ENCODE measurements around the gene PRDM11.
A peak's percentile ranks its signal among the peaks of the same experiment; 100 is the strongest.

PRDM11 gene

GRCh38 chr11:45147017-45147728 is 734 bp downstream of the PRDM11 start:
- Mint-ChIP-seq H3K9me3 (no peaks in the 10 kb centered on the region), H3K4me1 (ENCODE audit: low read depth) (peaks cover 15% of the 10 kb centered on the region), H3K4me3 (peak overlapping the region; percentile 81), H3K27ac (peak overlapping the region; percentile 1), H3K36me3 (ENCODE audit: low read depth) (peaks cover 3% of the 10 kb centered on the region), H3K27me3 (ENCODE audit: low read depth) (peaks cover 40% of the 10 kb centered on the region)

- peak overlapping the region; percentile 1 for H3K27ac Mint-ChIP-seq
- peaks cover 3% of the 10 kb centered on the region for H3K36me3 Mint-ChIP-seq (ENCODE audit: low read depth)
- H3K4me1 Mint-ChIP-seq (ENCODE audit: low read depth): peaks cover 14% of the 10 kb centered on the region
- peaks cover 32% of the 10 kb centered on the region for H3K27me3 Mint-ChIP-seq (ENCODE audit: low read depth)
- peak overlapping the region; percentile 81 for H3K4me3 Mint-ChIP-seq
- H3K9me3 Mint-ChIP-seq: no peaks in the 10 kb centered on the region
Observed at GRCh38 chr11:45147891-45148675, 1.6 kb downstream of the PRDM11 start.

GRCh38 chr11:45149483-45150056 is 3.1 kb downstream of the PRDM11 start:
- peaks cover 1% of the 10 kb centered on the region for H3K36me3 Mint-ChIP-seq (ENCODE audit: low read depth)
- no peak overlapping the region for H3K4me3 Mint-ChIP-seq
- peaks cover 19% of the 10 kb centered on the region for H3K27me3 Mint-ChIP-seq (ENCODE audit: low read depth)
- H3K9me3 Mint-ChIP-seq: no peaks in the 10 kb centered on the region
- H3K4me1 Mint-ChIP-seq (ENCODE audit: low read depth): peaks cover 14% of the 10 kb centered on the region
- H3K27ac Mint-ChIP-seq: no peak overlapping the region

GRCh38 chr11:45150301-45150700 is 3.9 kb downstream of the PRDM11 start:
- Mint-ChIP-seq H3K4me3 (no peak overlapping the region), H3K36me3 (ENCODE audit: low read depth) (no peaks in the 10 kb centered on the region), H3K9me3 (no peaks in the 10 kb centered on the region), H3K27me3 (ENCODE audit: low read depth) (peaks cover 12% of the 10 kb centered on the region), H3K4me1 (ENCODE audit: low read depth) (peaks cover 14% of the 10 kb centered on the region), H3K27ac (no peak overlapping the region)

- Mint-ChIP-seq H3K4me1 (ENCODE audit: low read depth) (peaks cover 9% of the 10 kb centered on the region), H3K27me3 (ENCODE audit: low read depth) (peaks cover 5% of the 10 kb centered on the region), H3K4me3 (no peak overlapping the region)
Observed at GRCh38 chr11:45150943-45151342, 4.5 kb downstream of the PRDM11 start.

GRCh38 chr11:45151362-45151982 is 5.0 kb downstream of the PRDM11 start:
- Mint-ChIP-seq H3K27me3 (ENCODE audit: low read depth) (peaks cover under 1% of the 10 kb centered on the region), H3K36me3 (ENCODE audit: low read depth) (no peaks in the 10 kb centered on the region), H3K27ac (no peak overlapping the region), H3K9me3 (no peaks in the 10 kb centered on the region), H3K4me1 (ENCODE audit: low read depth) (peaks cover 5% of the 10 kb centered on the region), H3K4me3 (no peak overlapping the region)

More at GRCh38 chr11:45150943-45151342, 4.5 kb downstream of the PRDM11 start:
- H3K9me3 Mint-ChIP-seq: no peaks in the 10 kb centered on the region
- no peaks in the 10 kb centered on the region for H3K36me3 Mint-ChIP-seq (ENCODE audit: low read depth)
- no peak overlapping the region for H3K27ac Mint-ChIP-seq

GRCh38 chr11:45152740-45153595 is 6.5 kb downstream of the PRDM11 start:
- no peaks in the 10 kb centered on the region for H3K9me3 Mint-ChIP-seq
- H3K36me3 Mint-ChIP-seq (ENCODE audit: low read depth): no peaks in the 10 kb centered on the region
- H3K27me3 Mint-ChIP-seq (ENCODE audit: low read depth): no peaks in the 10 kb centered on the region
- no peak overlapping the region for H3K4me3 Mint-ChIP-seq
- no peaks in the 10 kb centered on the region for H3K4me1 Mint-ChIP-seq (ENCODE audit: low read depth)
- H3K27ac Mint-ChIP-seq: no peak overlapping the region

- no peaks in the 10 kb centered on the region for H3K27me3 Mint-ChIP-seq (ENCODE audit: low read depth)
- H3K27ac Mint-ChIP-seq: no peak overlapping the region
- no peaks in the 10 kb centered on the region for H3K36me3 Mint-ChIP-seq (ENCODE audit: low read depth)
- H3K4me1 Mint-ChIP-seq (ENCODE audit: low read depth): no peaks in the 10 kb centered on the region
- H3K9me3 Mint-ChIP-seq: no peaks in the 10 kb centered on the region
- no peak overlapping the region for H3K4me3 Mint-ChIP-seq
Observed at GRCh38 chr11:45154276-45154675, 7.8 kb downstream of the PRDM11 start.

- Mint-ChIP-seq H3K4me3 (no peak overlapping the region), H3K9me3 (no peaks in the 10 kb centered on the region), H3K27ac (no peak overlapping the region), H3K4me1 (ENCODE audit: low read depth) (no peaks in the 10 kb centered on the region), H3K27me3 (ENCODE audit: low read depth) (no peaks in the 10 kb centered on the region), H3K36me3 (ENCODE audit: low read depth) (no peaks in the 10 kb centered on the region)
Observed at GRCh38 chr11:45155058-45155551, 8.7 kb downstream of the PRDM11 start.

GRCh38 chr11:45155627-45156180 is 9.3 kb downstream of the PRDM11 start:
- no peaks in the 10 kb centered on the region for H3K27me3 Mint-ChIP-seq (ENCODE audit: low read depth)
- no peak overlapping the region for H3K4me3 Mint-ChIP-seq
- H3K36me3 Mint-ChIP-seq (ENCODE audit: low read depth): no peaks in the 10 kb centered on the region
- H3K9me3 Mint-ChIP-seq: no peaks in the 10 kb centered on the region
- no peak overlapping the region for H3K27ac Mint-ChIP-seq
- H3K4me1 Mint-ChIP-seq (ENCODE audit: low read depth): no peaks in the 10 kb centered on the region

GRCh38 chr11:45156201-45156600 is 9.8 kb downstream of the PRDM11 start:
- Mint-ChIP-seq H3K4me1 (ENCODE audit: low read depth) (no peaks in the 10 kb centered on the region), H3K9me3 (no peaks in the 10 kb centered on the region), H3K27ac (no peak overlapping the region), H3K4me3 (no peak overlapping the region), H3K36me3 (ENCODE audit: low read depth) (no peaks in the 10 kb centered on the region), H3K27me3 (ENCODE audit: low read depth) (no peaks in the 10 kb centered on the region)

- Mint-ChIP-seq H3K27ac (no peak overlapping the region), H3K4me3 (no peak overlapping the region), H3K27me3 (ENCODE audit: low read depth) (no peaks in the 10 kb centered on the region), H3K36me3 (ENCODE audit: low read depth) (no peaks in the 10 kb centered on the region), H3K4me1 (ENCODE audit: low read depth) (no peaks in the 10 kb centered on the region), H3K9me3 (no peaks in the 10 kb centered on the region)
Observed at GRCh38 chr11:45156741-45157140, 10.3 kb downstream of the PRDM11 start.

- H3K4me3 Mint-ChIP-seq: no peak overlapping the region
- H3K4me1 Mint-ChIP-seq (ENCODE audit: low read depth): no peaks in the 10 kb centered on the region
Observed at GRCh38 chr11:45157247-45158209, 11.1 kb downstream of the PRDM11 start.

More at GRCh38 chr11:45157247-45158209, 11.1 kb downstream of the PRDM11 start:
- H3K27ac Mint-ChIP-seq: no peak overlapping the region
- no peaks in the 10 kb centered on the region for H3K9me3 Mint-ChIP-seq
- no peaks in the 10 kb centered on the region for H3K36me3 Mint-ChIP-seq (ENCODE audit: low read depth)
- no peaks in the 10 kb centered on the region for H3K27me3 Mint-ChIP-seq (ENCODE audit: low read depth)
